ENCODE measurements around the gene SLC23A3.

SLC23A3 gene

GRCh38 chr2:219176818-219177551 lies 7.2 kb upstream of the SLC23A3 start, which contains the start of gene CNPPD1:
Gene CNPPD1, minus strand, starts transcription at chr2:219176925. Its CDS starts 97 bp downstream, at chr2:219176828.
- in situ Hi-C loops (cut with MboI; ENCODE audit: low sequenced_read_pairs), result no loop called here

DNA sequence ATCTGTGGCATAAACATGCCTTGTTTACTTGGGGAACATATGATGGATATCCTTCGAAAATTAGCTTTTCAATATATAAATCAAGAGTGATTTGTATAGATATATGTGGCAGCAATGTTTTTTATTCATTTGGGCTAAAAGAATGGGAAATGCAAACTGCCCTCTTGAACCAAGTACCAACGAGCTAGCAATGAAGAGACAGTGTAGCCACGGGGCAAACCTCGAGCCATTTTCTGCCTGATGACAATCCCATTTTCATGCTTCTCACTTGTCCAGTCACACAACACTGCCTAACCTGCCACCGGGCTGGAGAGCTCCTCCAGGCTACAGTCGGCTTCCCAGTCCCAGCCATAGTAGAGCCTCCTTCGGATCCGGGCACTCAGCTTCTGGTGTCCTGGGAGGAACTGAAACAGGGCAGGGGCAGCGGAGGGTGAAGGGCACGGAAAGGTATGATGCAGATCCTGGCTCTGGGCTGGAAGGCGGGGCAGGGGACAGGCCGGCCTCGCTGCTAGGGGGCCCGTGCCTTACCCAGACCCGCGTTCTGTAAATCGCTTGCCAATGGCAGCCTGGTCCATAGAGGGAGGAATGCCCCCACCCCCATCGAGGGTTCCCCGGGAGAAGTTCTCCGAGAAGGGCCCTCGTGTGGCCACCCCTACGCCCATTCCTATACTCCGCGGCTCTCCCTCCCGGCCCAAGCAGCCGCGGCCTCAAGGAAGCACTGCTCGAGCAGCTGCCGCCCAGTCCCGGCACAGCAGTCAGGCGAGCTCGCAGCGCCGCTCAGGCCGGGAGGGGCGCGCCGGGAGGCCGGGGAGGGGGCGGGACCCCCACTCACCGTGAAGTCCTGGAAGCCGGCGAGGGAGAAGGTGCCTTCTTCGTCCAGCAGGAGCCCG lies 6.3 kb upstream of the SLC23A3 start:
- in situ Hi-C loops (cut with MboI; ENCODE audit: low sequenced_read_pairs), result no loop called here

DNA sequence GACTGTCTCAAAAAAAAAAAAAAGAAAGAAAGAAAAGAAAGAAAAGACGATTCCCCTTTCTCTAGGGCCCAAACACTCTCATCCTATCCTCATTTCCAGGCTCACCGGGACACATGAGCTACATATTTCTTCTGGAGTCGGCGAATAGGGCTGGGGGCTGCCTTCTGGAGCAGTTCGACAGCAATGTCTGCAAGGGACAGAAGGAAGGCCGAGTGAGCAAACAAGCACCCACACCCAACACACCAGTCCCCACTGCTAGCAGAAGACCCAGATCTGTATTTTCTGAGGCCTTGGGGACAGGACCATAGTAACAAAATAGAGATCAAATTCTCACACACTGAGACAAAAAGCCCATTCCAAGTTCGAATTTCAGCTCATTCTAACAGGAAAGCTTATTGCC lies 5.7 kb upstream of the SLC23A3 start:
- in situ Hi-C loops (cut with MboI; ENCODE audit: low sequenced_read_pairs), result no loop called here

GRCh38 chr2:219174801-219175200 lies 5.0 kb upstream of the SLC23A3 start:
- in situ Hi-C loops (cut with MboI; ENCODE audit: low sequenced_read_pairs), result no loop called here

- in situ Hi-C loops (cut with MboI; ENCODE audit: low sequenced_read_pairs), result no loop called here
Observed at GRCh38 chr2:219174146-219174545, 4.3 kb upstream of the SLC23A3 start.

DNA sequence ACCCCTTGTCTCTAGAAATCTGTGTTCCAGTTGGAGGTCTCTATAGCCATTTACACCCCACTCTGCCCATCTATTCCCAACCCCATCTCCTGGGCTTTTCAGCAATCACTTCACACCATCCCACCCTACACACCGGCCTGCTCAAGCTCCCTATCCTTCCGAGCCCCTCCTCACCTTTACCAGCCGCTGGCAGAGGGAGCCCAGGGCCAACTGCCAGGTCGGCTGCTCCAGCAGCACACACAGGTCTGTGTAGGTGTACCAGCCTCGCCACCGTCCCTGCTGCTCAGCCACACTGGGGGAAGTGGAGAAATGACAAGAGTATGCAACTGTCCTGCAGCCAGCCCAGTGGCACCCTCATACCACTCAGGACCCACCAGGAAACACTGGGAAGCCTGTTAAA lies 3.3 kb upstream of the SLC23A3 start:
- in situ Hi-C loops (cut with MboI; ENCODE audit: low sequenced_read_pairs), result no loop called here

GRCh38 chr2:219172231-219173154 lies 2.7 kb upstream of the SLC23A3 start:
- in situ Hi-C loops (cut with MboI; ENCODE audit: low sequenced_read_pairs), result no loop called here

DNA sequence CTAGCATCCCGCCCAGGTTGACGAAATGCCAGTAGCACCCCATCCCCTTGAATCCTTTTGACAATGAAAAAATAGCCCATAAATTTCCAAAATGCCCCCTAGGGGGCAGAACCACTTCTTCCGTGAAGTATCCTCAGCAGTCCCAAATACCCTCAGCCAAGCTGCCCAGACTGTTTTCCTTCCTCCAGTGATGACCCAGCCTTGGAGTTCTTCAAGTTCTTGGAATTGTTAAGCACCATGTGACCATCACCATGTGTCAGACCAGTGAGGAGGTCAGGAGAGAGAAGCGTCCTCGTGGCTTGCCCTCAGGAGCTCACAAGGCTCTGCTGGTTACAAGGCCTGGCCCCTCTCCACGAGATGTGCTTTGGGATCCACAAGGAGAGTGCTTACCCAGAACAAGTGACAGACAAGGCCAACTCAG lies 1.4 kb upstream of the SLC23A3 start:
- in situ Hi-C loops (cut with MboI; ENCODE audit: low sequenced_read_pairs), result no loop called here

DNA sequence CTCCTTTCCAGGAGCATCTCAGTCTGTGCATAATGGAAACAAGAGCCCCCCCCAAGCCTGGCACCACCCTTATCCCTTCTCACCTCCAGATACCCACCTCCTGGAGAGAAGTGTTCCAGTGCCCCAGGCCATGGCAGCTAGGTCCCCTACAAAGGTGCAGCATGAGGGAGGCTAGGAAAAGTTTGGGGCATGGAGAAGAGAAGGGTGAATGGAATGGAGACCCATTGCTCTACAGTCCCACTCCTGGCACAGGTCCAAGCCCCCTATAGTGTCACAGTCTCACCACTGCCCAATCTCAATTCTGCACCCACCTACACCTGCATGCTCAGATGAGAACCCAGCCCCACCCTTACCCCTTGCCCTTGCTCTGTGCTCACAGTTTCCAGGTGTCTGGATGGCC lies 897 bp downstream of the SLC23A3 start:
- in situ Hi-C loops (cut with MboI; ENCODE audit: low sequenced_read_pairs), result no loop called here

- in situ Hi-C loops (cut with MboI; ENCODE audit: low sequenced_read_pairs), result no loop called here
Observed at GRCh38 chr2:219168526-219168925, 1.3 kb downstream of the SLC23A3 start.

DNA sequence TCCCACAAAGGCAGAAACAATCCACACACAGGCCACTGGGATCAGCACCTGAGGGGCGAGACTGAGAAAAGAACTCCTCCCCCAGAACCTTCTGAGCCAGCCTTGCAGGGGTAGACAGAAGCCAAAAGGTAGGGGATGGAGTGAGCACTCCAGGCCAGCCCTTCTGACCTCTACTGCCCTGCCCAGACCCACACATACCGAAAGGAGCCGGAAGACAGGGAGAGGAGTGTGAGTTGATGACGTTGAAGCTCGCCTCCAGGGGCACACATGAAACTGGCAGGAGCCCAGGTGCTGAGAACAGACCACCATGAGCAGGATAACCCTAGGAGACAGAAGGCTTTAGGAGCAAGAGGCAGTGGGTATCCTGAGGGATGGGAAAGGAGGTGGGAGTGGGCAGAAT lies 1.8 kb downstream of the SLC23A3 start:
- in situ Hi-C loops (cut with MboI; ENCODE audit: low sequenced_read_pairs), result no loop called here

DNA sequence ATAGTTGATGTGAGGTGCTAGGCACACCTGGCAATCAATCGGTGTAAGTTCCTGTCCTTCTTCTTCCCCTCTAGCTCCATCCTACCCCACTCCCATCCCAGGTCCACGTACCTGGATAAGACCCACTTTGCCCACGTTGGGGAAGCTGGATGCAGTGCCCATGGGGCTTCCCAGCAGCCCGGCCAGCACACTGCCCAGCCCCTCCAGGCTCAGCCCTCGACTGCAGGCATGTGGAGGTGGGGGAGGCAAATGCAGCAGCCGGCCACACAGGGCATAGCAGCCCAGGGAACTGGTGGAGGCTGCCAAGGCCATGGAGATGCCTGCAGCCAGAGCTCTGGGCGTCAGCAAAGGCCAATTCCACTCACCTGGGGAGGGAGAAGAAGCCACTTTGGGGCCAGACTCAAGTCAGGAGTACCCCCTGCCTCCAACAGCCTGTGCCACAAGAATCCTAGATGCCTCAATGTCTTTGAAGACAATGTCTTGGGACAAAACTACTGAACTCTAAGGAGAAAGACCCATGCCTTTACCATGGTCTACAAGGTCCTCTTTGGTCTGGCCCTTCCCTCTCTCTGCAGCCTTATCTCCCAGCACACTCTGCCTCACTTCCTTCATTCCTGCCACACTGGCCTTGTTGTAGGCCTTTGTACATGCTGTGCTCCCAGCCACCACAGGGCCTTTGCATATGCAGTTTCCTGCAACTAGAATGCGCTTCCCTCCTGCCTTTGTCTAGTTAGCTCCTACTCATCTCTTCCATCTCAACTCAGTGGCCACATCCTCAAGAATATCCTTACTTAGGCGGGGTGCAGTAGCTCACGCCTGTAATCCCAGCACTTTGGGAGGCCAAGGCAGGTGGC lies 4.5 kb downstream of the SLC23A3 start:
- in situ Hi-C loops (cut with MboI; ENCODE audit: low sequenced_read_pairs), result no loop called here

GRCh38 chr2:219163156-219163555 lies 6.7 kb downstream of the SLC23A3 start:
- in situ Hi-C loops (cut with MboI; ENCODE audit: low sequenced_read_pairs), result no loop called here

GRCh38 chr2:219161097-219161496 lies 8.7 kb downstream of the SLC23A3 start:
- in situ Hi-C loops (cut with MboI; ENCODE audit: low sequenced_read_pairs), result no loop called here

DNA sequence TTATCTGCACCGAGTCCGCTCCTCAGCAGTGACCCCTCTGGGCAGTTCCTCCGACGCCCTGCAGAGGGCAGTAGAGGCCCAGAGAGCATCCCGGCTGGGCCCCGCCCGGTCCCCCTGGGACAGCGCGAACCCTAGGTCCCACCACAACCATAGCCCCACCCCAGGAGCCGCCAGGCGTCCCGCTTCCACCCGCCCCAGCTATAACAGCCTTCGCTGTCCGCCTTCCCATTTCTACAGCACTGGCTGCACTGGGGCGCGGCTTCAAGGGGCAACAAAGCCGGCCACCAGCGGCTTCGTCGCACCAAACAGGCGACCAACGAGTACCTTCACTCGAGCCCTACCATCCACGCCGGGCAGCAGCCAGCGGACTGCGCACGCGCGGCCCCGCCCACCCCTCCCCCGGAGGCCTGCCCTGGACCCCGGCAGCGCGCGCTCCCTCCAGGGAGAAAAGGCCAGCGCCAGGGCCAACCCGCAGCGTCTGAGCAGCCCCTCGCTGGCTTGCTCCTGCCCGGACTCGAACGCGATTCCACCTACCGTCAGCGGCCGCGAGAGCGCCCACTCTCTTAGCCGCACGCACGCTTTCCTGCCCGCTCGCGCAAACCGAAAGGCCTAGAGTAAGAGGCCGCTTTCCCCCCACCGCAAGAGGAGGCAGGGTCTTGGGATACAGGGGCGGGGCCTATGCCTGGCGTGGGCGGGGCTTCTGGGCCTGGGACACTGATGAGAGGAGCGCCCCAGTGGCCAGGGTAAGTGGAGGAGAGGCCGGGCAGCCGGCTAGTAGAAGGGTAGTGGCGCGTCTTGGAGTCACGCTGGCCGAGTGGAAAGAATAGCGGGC lies 9.4 kb downstream of the SLC23A3 start, which contains the start of gene NHEJ1:
NHEJ1 (minus strand) TSS at position 630 of the 832 bp plus-strand sequence. CDS start 2,453 bp downstream, outside the sequence.
- in situ Hi-C loops (cut with MboI; ENCODE audit: low sequenced_read_pairs), result no loop called here

DNA sequence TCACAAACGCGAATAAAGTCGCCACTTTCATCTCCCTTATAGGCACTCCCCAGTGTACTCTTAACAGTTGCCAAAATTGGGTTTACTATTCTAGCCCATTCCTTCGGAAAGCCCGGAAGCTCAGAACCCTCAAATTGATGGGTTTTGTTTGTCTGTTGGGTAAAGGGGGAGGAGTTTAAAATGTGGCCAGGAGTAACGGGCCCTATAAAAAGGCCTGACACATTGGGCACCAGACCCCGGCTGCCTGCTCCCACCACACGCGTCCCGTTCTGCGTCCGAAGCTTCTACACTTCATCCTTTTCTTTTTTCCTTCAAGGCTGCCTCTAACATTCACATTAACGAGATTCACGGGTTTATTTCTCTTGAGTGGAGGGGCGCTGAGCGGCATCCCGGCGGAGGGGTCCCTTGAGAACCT lies 10.1 kb downstream of the SLC23A3 start:
- in situ Hi-C loops (cut with MboI; ENCODE audit: low sequenced_read_pairs), result no loop called here

DNA sequence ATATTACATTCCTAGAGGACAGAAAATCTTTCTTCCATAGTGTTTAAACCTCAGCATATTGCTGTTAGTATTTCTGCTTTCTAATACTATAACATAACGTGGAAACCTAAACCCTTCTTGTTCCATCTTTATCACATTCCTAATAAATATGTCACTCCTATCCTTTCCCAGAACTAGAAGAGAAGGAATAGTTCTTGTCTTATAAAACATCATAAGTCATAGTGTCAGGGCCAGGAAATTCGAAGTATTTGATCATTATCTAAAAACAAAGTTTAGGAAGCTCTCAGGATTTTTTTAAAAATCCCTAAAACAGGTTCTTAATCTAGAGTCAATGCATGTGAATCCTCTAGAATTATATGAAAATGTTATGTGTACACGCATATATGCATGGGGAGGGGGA lies 11.2 kb downstream of the SLC23A3 start:
- in situ Hi-C loops (cut with MboI; ENCODE audit: low sequenced_read_pairs), result no loop called here

DNA sequence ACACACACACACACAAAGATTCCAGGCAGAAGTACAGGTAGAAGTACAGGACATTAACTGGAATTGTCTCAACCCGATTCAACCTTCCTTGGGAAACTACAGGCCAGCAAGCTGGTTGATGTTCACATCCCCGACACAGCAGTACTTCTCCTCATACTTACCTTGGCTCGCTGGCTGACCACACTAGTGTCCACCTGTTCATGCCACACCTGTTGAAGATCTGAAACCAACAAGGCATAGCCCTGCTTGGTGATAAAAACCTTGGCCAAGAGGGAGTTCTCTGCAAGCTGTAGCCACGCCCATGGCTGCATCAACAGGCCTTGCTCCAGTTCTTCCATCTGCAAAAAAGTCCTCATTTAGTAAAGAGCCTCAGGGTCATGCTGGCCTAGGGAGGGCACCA lies 11.8 kb downstream of the SLC23A3 start:
- in situ Hi-C loops (cut with MboI; ENCODE audit: low sequenced_read_pairs), result no loop called here

DNA sequence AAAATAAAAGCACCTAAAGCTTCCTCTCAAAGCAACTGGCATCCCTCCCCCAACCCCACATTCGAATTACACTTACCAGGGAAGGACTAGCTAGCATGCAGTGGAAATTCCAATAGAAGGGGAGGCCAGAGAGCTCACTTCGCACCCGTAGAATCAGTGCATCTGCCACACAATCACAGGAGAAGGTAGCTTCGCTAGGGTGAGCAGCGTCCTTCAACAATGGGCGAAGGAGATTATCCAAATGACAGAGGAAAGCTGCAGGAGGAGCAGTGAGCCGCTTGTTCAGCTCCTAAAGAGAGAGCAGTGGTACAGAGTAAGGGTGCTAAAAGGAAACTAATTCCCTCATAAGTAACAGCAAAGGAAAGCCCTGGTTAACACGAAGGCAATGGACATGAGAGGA lies 12.4 kb downstream of the SLC23A3 start:
- in situ Hi-C loops (cut with MboI; ENCODE audit: low sequenced_read_pairs), result no loop called here
